ENCODE measurements around the gene LRRC56. TPM values are rescaled to one million over a fixed set of nuclear protein-coding genes. Genes with fewer than 3 reads are reported as not detected.

The LRRC56 gene
- polyA plus RNA-seq, 1 donor: 2.4 TPM

DNA sequence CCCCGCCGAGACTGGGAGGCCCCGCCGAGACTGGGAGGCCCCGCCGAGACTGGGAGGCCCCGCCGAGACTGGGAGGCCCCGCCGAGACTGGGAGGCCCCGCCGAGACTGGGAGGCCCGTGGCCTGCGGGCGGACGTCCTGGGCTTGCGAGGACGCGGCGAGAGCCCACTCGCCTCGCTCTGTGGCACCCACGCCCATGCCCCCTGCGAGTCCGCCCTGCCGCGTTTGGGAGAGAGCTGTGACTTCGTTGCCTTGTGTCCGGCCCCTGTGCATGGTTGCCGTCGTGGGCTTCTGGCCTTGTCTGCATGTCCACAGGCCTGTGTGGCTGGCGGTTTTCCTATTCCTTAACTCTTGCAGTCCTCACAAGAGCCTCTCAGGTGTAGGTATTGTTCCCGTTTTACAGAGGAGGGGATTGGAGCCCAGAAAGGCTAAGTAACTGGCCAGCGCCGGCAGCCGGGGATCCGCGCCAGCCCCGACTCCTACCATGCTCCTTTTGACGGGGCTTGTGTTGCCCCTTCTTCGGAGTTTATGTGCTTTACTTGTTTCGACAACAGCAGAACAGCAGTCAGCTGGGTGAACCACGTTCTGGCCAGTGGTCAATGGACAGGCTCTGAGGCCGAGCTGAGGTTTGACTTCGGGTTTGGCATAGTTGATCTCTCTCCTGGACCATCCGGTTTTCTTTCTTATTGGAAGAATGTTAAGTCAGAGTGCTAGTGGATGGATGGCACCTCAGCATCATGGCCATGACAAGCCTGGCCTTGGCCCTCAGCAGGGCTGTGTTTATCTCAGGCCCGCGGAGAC, 39.7 kb downstream of the LRRC56 start:
- Histone ChIP-seq H3K27ac (ENCODE audit: low read length) (peak overlapping the region; percentile 98), H3K27me3 (ENCODE audit: control insufficient read depth, insufficient read depth, low read length) (peaks cover 20% of the 10 kb centered on the region), H3K9me3 (ENCODE audit: control insufficient read depth, low read depth, low read length) (no peaks in the 10 kb centered on the region), H3K4me3 (ENCODE audit: low read length) (peak overlapping the region; percentile 99), H3K36me3 (ENCODE audit: control insufficient read depth, insufficient read depth, low read length) (peaks cover 9% of the 10 kb centered on the region), H3K4me1 (ENCODE audit: control insufficient read depth, insufficient read depth, low read length) (peaks cover 54% of the 10 kb centered on the region)
- 0% methylated on average over 3 of the region's 48 CpGs for WGBS (ENCODE audit: insufficient coverage, low lambda C conversion rate)
- DNase-seq: peak in 1 of 2 donors; percentile 58

DNA sequence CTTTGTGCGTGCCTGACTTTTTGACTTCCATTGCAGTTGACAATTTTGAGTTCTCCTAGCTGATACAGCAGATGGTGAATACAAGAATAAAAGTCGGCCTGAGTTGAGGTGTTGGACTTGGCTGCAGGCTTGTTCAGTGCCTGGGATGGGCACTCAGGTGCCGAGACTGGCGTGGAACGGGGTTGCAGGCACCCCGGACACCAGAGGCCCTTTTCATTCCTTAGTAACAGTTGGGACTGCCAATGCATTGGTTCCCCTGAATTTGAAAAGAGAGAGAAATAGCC, 40.2 kb downstream of the LRRC56 start:
- peaks cover 13% of the 10 kb centered on the region for H3K36me3 ChIP-seq (ENCODE audit: control insufficient read depth, insufficient read depth, low read length)
- peaks cover 54% of the 10 kb centered on the region for H3K4me1 ChIP-seq (ENCODE audit: control insufficient read depth, insufficient read depth, low read length)
- no peak for DNase-seq
- H3K9me3 ChIP-seq (ENCODE audit: control insufficient read depth, low read depth, low read length): no peaks in the 10 kb centered on the region
- no CpG with 5 or more reads among the region's 6 CpGs for WGBS (ENCODE audit: insufficient coverage, low lambda C conversion rate)
- peak overlapping the region; percentile 99 for H3K4me3 ChIP-seq (ENCODE audit: low read length)
- H3K27ac ChIP-seq (ENCODE audit: low read length): peak overlapping the region; percentile 98
- peaks cover 20% of the 10 kb centered on the region for H3K27me3 ChIP-seq (ENCODE audit: control insufficient read depth, insufficient read depth, low read length)

DNA sequence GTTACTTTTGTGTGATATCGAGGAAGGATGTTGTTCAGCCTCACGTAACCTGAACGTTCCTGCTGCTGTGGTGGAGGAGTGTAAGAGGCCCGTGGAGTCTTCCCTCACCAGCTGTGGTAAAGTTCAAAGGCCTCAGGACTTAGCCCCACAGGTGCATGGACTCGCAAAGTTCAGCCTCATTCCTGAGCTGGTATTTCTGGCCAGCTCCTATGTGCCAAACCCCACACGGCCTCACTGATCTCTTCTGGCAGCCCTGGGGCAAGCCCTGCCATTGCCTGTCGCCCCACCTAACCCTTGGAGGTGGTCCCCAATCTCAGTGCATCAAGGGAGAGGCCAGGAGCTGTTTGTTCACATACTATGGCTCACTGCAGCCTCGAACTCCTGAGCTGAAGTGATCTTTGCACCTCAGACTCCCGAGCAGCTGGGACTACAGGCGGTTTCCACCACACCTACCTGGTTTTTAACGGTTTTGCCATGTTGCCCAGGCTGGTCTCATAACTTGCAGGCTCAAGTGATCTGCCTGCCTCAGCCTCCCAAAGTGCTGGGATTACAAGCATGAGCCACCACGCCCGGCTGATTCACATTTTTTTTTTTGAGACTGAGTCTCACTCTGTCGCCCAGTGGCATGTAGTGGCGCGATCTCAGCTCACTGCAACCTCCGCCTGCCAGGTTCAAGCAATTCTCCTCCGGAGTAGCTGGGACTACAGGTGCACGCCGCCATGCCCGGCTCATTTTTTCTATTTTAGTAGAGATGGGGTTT, 41.1 kb downstream of the LRRC56 start:
- Histone ChIP-seq H3K36me3 (ENCODE audit: control insufficient read depth, insufficient read depth, low read length) (peaks cover 21% of the 10 kb centered on the region), H3K27me3 (ENCODE audit: control insufficient read depth, insufficient read depth, low read length) (peaks cover 15% of the 10 kb centered on the region), H3K27ac (ENCODE audit: low read length) (peak overlapping the region; percentile 98), H3K4me1 (ENCODE audit: control insufficient read depth, insufficient read depth, low read length) (peaks cover 49% of the 10 kb centered on the region), H3K9me3 (ENCODE audit: control insufficient read depth, low read depth, low read length) (no peaks in the 10 kb centered on the region), H3K4me3 (ENCODE audit: low read length) (peak overlapping the region; percentile 99)
- WGBS (ENCODE audit: insufficient coverage, low lambda C conversion rate): no CpG with 5 or more reads among the region's 21 CpGs
- peak; percentile 45 to 62 for DNase-seq

DNA sequence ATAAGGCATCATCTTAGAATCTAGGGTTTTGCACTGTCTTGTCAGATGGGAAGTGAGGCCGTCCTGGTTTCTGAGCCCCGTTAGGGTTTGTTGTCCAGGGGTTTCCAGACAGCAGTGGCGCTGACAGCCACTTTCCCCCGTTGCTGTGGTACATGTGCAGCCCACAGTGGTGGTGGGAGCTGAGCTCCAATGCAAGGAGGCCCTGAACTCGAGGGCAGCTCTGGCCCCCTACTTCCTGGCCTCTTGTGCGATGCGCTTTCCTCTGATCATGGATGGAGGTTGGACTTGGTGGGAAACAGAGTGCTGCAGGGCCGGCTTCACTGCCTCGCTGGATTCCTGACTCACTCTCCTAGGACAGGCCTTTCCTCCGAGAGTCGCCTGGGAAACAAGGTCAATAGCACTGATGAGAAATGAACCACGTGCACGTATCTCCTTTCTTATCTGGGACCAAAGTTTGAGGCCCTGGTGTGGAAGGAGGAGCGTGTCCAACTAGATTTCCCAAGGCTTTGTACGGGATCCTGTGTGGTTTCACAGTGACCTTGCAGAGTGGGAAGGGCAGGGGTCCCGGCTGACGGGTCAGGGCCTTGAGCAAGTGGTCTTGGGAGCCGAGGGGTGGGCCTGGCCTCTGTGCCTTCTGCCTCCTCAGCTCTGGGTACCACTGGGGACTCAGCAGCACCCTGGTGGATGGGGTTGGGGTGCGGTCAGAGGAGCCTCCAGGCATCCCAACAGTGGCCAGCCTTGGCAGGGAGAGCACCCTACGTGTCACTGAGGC, 42.7 kb downstream of the LRRC56 start:
- H3K27ac ChIP-seq (ENCODE audit: low read length): peak overlapping the region; percentile 98
- no peaks in the 10 kb centered on the region for H3K9me3 ChIP-seq (ENCODE audit: control insufficient read depth, low read depth, low read length)
- H3K27me3 ChIP-seq (ENCODE audit: control insufficient read depth, insufficient read depth, low read length): peaks cover 5% of the 10 kb centered on the region
- peak; percentile 88 to 95 for DNase-seq
- H3K36me3 ChIP-seq (ENCODE audit: control insufficient read depth, insufficient read depth, low read length): peaks cover 30% of the 10 kb centered on the region
- H3K4me1 ChIP-seq (ENCODE audit: control insufficient read depth, insufficient read depth, low read length): peaks cover 38% of the 10 kb centered on the region
- no CpG with 5 or more reads among the region's 20 CpGs for WGBS (ENCODE audit: insufficient coverage, low lambda C conversion rate)
- no peak overlapping the region for H3K4me3 ChIP-seq (ENCODE audit: low read length)

DNA sequence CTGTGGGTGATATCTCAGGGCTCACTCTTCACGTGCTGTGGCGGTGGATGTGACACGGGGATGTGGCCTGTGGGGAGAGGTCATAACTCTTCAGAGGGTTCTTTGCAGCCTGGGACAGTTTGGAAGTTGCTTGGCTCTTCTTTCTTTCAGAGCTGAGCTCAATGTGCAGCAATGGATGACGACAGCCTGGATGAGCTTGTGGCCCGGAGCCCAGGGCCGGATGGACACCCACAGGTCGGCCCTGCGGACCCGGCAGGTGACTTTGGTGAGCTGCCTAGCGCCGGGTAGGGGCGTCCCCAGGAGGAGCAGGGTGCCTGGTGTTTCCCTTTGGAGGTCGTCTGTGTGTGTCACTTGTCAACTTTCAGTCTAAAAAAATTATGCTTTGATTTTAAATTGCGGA, 44.0 kb downstream of the LRRC56 start:
- H3K4me1 ChIP-seq (ENCODE audit: control insufficient read depth, insufficient read depth, low read length): peaks cover 41% of the 10 kb centered on the region
- 82% methylated on average over 2 of the region's 14 CpGs for WGBS (ENCODE audit: insufficient coverage, low lambda C conversion rate)
- peaks cover 34% of the 10 kb centered on the region for H3K36me3 ChIP-seq (ENCODE audit: control insufficient read depth, insufficient read depth, low read length)
- no peak for DNase-seq
- H3K27ac ChIP-seq (ENCODE audit: low read length): peak overlapping the region; percentile 93
- no peak overlapping the region for H3K4me3 ChIP-seq (ENCODE audit: low read length)
- H3K9me3 ChIP-seq (ENCODE audit: control insufficient read depth, low read depth, low read length): no peaks in the 10 kb centered on the region
- H3K27me3 ChIP-seq (ENCODE audit: control insufficient read depth, insufficient read depth, low read length): no peaks in the 10 kb centered on the region

DNA sequence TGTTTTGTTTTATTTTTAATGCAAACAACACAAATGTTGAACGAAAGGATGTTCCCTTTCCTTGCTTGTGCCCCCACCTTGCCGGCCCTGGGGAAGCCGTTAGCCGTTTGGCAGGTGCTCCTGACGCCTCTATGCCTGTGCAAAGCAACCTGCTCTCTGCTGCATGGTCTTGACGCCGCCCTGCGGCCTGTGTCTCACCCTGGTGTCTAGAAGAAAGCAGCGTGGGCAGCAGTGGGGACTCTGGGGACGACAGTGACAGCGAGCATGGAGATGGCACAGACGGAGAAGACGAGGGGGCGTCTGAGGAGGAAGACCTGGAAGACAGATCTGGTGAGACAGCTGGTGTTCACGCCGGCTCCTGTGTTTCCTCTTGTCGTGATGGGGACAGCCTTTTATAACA, 44.4 kb downstream of the LRRC56 start:
- Histone ChIP-seq H3K36me3 (ENCODE audit: control insufficient read depth, insufficient read depth, low read length) (peaks cover 38% of the 10 kb centered on the region), H3K9me3 (ENCODE audit: control insufficient read depth, low read depth, low read length) (no peaks in the 10 kb centered on the region), H3K27me3 (ENCODE audit: control insufficient read depth, insufficient read depth, low read length) (no peaks in the 10 kb centered on the region), H3K4me1 (ENCODE audit: control insufficient read depth, insufficient read depth, low read length) (peaks cover 45% of the 10 kb centered on the region), H3K4me3 (ENCODE audit: low read length) (no peak overlapping the region), H3K27ac (ENCODE audit: low read length) (no peak overlapping the region)
- DNase-seq: no peak
- no CpG with 5 or more reads among the region's 17 CpGs for WGBS (ENCODE audit: insufficient coverage, low lambda C conversion rate)

DNA sequence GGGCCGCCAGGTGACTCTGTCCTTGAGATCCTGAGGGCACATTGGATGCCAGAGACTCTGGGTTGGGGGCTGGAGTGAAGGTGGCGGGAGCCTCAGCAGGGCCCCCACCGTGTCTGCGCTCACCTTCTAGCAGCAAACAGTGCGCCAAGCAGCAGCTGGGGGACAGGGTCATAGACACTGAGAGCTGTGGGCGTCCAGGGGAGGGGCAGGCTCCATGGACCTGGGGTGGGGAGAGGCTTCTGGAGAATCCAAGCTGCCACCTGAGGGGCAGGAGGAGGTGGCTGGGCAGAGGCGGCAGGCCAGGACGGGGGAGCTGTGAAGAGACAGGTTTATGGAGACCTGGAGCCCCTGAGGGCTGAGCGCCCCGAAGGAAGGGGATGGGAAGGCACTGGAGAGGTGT, 47.0 kb downstream of the LRRC56 start:
- Histone ChIP-seq H3K9me3 (ENCODE audit: control insufficient read depth, low read depth, low read length) (no peaks in the 10 kb centered on the region), H3K4me1 (ENCODE audit: control insufficient read depth, insufficient read depth, low read length) (peaks cover 47% of the 10 kb centered on the region), H3K4me3 (ENCODE audit: low read length) (no peak overlapping the region), H3K27ac (ENCODE audit: low read length) (no peak overlapping the region), H3K27me3 (ENCODE audit: control insufficient read depth, insufficient read depth, low read length) (no peaks in the 10 kb centered on the region), H3K36me3 (ENCODE audit: control insufficient read depth, insufficient read depth, low read length) (peaks cover 63% of the 10 kb centered on the region)
- no peak for DNase-seq
- no CpG with 5 or more reads among the region's 10 CpGs for WGBS (ENCODE audit: insufficient coverage, low lambda C conversion rate)

DNA sequence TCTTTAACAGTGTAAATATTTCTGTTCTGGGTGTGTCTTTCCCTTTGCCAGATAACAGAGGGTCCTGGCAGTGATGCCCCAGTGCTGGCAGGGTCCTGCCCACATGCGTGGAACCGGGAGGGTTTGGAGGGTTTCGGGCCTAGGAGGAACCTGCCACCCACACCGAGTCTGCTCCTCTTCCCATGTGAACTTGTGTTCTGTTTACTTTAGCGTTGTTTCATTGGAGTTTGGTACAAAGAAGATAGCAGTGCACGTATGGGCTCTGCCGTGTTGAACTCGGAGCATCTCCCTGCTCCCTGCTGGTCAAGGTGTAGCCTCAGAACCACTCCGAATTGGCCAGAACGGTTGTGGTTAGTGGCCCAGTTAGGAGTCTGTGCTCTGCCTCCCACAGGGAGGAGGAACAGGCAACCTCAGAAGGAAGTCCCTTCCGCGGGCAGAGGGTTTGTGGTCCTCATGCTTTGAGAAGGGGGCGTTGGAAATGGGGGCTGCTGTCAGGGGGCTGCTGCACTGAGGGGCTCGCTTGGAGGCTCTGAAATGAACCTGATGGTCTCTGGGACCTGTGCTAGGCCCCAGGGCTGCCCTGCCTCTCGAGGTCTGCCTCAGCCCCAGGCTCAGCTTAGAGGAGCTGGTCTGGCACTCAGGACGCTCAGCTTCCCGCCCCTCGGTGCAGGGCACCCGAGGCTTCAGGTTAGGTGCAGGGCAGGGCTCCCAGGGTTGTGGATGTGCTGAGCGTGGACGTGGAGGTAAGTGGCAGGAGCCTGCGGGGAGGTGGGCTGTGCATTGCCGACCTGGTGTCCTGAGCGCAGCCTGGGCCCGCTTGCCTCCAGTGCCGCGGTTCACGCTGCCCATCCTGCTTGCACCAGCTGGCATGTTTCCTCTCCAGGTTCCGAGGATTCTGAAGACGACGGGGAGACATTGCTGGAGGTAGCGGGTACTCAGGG, 49.3 kb downstream of the LRRC56 start:
- H3K27ac ChIP-seq (ENCODE audit: low read length): peak overlapping the region; percentile 91
- H3K4me3 ChIP-seq (ENCODE audit: low read length): no peak overlapping the region
- no CpG with 5 or more reads among the region's 32 CpGs for WGBS (ENCODE audit: insufficient coverage, low lambda C conversion rate)
- H3K4me1 ChIP-seq (ENCODE audit: control insufficient read depth, insufficient read depth, low read length): peaks cover 28% of the 10 kb centered on the region
- peaks cover 79% of the 10 kb centered on the region for H3K36me3 ChIP-seq (ENCODE audit: control insufficient read depth, insufficient read depth, low read length)
- no peaks in the 10 kb centered on the region for H3K9me3 ChIP-seq (ENCODE audit: control insufficient read depth, low read depth, low read length)
- DNase-seq: no peak
- H3K27me3 ChIP-seq (ENCODE audit: control insufficient read depth, insufficient read depth, low read length): no peaks in the 10 kb centered on the region

DNA sequence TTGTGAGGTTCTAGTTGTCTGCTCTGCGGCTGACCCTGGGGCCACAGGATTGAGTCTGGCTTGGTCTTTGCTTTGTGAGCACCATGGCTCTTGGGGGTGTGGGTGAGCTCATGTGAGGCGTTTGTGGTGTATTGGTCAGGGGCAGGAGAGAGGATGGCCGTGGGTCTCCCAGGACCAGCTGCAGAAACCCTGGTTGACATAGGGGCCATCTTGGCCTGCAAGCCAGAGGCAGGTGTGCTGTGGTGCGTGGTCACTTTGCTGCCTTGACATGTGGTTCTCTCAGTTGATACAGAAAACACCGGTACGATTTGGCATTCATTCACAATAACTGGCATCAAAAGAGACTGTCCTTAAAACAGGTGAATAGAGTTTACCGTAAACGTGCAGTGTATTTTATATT, 50.2 kb downstream of the LRRC56 start:
- H3K4me3 ChIP-seq (ENCODE audit: low read length): no peak overlapping the region
- WGBS (ENCODE audit: insufficient coverage, low lambda C conversion rate): no CpG with 5 or more reads among the region's 8 CpGs
- no peaks in the 10 kb centered on the region for H3K27me3 ChIP-seq (ENCODE audit: control insufficient read depth, insufficient read depth, low read length)
- no peak for DNase-seq
- peaks cover 26% of the 10 kb centered on the region for H3K4me1 ChIP-seq (ENCODE audit: control insufficient read depth, insufficient read depth, low read length)
- peaks cover 78% of the 10 kb centered on the region for H3K36me3 ChIP-seq (ENCODE audit: control insufficient read depth, insufficient read depth, low read length)
- no peaks in the 10 kb centered on the region for H3K9me3 ChIP-seq (ENCODE audit: control insufficient read depth, low read depth, low read length)
- H3K27ac ChIP-seq (ENCODE audit: low read length): peak overlapping the region; percentile 91

Data from large intestine (tissue), 3 donors.